ENCODE data around the gene SMYD3.

The SMYD3 gene

DNA sequence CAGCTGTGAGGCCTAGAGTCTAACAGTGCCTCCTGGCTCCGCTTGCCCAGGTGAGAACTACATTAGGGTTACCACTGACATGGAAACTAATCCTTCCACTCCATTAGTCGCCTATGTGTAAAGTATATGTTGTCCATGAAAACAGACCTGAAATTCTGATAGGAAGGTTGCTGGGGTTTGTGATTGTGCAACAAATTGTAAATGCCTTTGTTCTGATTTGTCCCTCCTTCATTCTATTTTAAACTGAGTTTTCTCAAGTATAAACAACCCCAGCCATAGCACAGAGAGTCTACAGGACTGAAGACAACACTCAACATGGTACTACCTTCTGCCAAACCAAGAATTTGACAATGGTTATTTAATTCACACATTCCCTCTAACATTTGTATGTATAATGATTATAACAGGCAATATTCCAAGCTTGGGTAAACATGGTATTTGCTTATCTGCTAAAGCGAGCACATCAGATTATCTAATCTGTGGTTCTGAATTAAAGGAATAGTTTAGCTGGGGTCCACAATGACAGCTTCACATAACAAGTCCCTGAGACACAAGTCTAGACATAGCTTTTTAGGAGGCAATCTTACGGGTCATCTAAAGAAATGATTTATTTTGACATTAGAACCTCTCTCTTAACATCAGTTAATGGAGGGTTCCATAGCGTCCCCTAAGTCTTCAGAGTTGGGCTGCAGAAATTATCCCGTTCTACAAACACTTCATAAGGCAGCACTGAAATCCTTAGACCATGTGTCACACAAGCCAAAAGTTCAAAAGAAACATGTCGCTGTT, 633.0 kb downstream of the SMYD3 start:
- Histone ChIP-seq H3K4me3 (IDR thresholded peaks at IDR 0.05; ENCODE audit: insufficient read depth, low read depth, low read length) (no peak overlapping the region), H3K27ac (no peak overlapping the region), H3K4me2 (no peak overlapping the region), H4K20me1 (ENCODE audit: insufficient read depth) (no peaks in the 10 kb centered on the region), H3K9ac (no peak overlapping the region), H3K79me2 (ENCODE audit: insufficient read depth, low read depth) (no peaks in the 10 kb centered on the region), H3K4me1 (ENCODE audit: low read depth, poor library complexity, severe bottlenecking) (no peaks in the 10 kb centered on the region), H3K36me3 (ENCODE audit: insufficient read depth) (no peaks in the 10 kb centered on the region), H2AFZ (ENCODE audit: low read depth) (no peak overlapping the region), H3K27me3 (ENCODE audit: insufficient read depth, low read depth) (no peaks in the 10 kb centered on the region)
- TF ChIP-seq, protein P1, sequence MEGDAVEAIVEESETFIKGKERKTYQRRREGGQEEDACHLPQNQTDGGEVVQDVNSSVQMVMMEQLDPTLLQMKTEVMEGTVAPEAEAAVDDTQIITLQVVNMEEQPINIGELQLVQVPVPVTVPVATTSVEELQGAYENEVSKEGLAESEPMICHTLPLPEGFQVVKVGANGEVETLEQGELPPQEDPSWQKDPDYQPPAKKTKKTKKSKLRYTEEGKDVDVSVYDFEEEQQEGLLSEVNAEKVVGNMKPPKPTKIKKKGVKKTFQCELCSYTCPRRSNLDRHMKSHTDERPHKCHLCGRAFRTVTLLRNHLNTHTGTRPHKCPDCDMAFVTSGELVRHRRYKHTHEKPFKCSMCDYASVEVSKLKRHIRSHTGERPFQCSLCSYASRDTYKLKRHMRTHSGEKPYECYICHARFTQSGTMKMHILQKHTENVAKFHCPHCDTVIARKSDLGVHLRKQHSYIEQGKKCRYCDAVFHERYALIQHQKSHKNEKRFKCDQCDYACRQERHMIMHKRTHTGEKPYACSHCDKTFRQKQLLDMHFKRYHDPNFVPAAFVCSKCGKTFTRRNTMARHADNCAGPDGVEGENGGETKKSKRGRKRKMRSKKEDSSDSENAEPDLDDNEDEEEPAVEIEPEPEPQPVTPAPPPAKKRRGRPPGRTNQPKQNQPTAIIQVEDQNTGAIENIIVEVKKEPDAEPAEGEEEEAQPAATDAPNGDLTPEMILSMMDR (conservative IDR thresholded peaks at IDR 0.05; ENCODE audit: low read depth, low read length), result no peak

DNA sequence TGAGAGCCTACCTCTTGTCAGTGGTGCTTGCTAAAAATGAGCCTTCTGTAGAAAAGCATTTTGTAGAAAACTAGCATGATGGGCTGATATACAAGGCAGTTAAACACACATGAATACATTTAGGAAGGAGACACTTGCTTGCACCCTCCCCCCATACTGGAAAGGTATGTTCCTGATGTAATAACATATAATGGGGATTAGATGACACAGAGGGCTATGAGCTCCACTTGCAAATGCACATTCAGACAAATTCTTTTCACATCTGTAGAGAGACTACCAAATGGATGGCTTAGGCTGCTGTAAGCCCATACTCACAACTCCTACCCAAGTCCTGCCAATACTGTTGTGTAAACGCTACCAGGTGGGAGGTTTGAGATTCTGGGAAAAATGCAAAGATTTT, 634.0 kb downstream of the SMYD3 start:
- Histone ChIP-seq H3K27ac (no peak overlapping the region), H3K36me3 (ENCODE audit: insufficient read depth) (no peaks in the 10 kb centered on the region), H3K4me2 (no peak overlapping the region), H3K27me3 (ENCODE audit: insufficient read depth, low read depth) (no peaks in the 10 kb centered on the region), H4K20me1 (ENCODE audit: insufficient read depth) (no peaks in the 10 kb centered on the region), H3K9ac (no peak overlapping the region), H3K79me2 (ENCODE audit: insufficient read depth, low read depth) (no peaks in the 10 kb centered on the region), H3K4me1 (ENCODE audit: low read depth, poor library complexity, severe bottlenecking) (no peaks in the 10 kb centered on the region), H2AFZ (ENCODE audit: low read depth) (no peak overlapping the region), H3K4me3 (IDR thresholded peaks at IDR 0.05; ENCODE audit: insufficient read depth, low read depth, low read length) (no peak overlapping the region)
- TF ChIP-seq, protein P1 (conservative IDR thresholded peaks at IDR 0.05; ENCODE audit: low read depth, low read length), result no peak

DNA sequence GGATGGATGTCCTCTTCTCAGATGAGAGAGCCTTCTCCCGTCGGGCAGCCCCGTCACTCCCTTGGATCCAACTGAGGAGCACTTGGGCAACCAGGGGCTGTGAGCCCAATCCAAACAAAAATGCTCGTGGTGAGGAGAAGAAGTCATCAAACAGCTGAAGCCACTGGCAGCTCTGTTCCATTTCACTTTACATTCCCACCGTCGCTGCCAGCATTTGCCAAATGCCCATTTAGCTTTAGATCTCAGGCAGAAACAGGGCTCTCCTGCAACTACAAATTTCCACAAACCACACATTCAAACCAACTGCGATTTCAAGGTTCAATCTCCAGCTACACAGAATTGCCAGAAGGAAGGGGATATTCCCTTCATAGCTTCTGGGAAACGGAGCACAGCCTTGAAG, 634.6 kb downstream of the SMYD3 start:
- no peaks in the 10 kb centered on the region for H4K20me1 ChIP-seq (ENCODE audit: insufficient read depth)
- H3K27me3 ChIP-seq (ENCODE audit: insufficient read depth, low read depth), result no peaks in the 10 kb centered on the region
- H3K4me2 ChIP-seq, result no peak overlapping the region
- H3K79me2 ChIP-seq (ENCODE audit: insufficient read depth, low read depth), result no peaks in the 10 kb centered on the region
- no peak overlapping the region for H3K4me3 ChIP-seq (IDR thresholded peaks at IDR 0.05; ENCODE audit: insufficient read depth, low read depth, low read length)
- TF ChIP-seq, protein P1 (conservative IDR thresholded peaks at IDR 0.05; ENCODE audit: low read depth, low read length), result no peak
- H2AFZ ChIP-seq (ENCODE audit: low read depth), result no peak overlapping the region
- H3K27ac ChIP-seq, result no peak overlapping the region
- H3K36me3 ChIP-seq (ENCODE audit: insufficient read depth), result no peaks in the 10 kb centered on the region
- no peak overlapping the region for H3K9ac ChIP-seq
- no peaks in the 10 kb centered on the region for H3K4me1 ChIP-seq (ENCODE audit: low read depth, poor library complexity, severe bottlenecking)

DNA sequence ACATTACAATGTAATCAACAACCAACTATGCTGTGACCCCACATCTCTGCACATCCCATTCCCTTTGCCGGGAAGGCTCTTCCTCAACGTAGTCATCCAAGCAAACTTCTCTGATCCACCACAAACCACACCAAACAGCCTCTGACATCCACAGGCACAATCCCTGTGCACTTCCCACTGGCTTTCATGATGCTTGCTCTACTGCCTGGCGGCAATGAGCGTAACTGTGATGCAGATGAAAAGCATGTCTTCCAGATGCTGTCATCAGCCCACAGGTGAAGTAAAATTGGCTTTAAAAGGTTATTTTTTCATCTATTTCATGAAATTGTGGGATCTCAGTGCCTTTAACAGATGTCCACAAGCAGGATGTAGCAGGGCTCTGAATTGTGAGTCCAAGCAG, 635.2 kb downstream of the SMYD3 start:
- no peak overlapping the region for H3K4me3 ChIP-seq (IDR thresholded peaks at IDR 0.05; ENCODE audit: insufficient read depth, low read depth, low read length)
- H3K79me2 ChIP-seq (ENCODE audit: insufficient read depth, low read depth), result no peaks in the 10 kb centered on the region
- TF ChIP-seq, protein P1 (conservative IDR thresholded peaks at IDR 0.05; ENCODE audit: low read depth, low read length), result no peak
- H3K36me3 ChIP-seq (ENCODE audit: insufficient read depth), result no peaks in the 10 kb centered on the region
- H3K27me3 ChIP-seq (ENCODE audit: insufficient read depth, low read depth), result no peaks in the 10 kb centered on the region
- no peak overlapping the region for H3K9ac ChIP-seq
- H3K4me2 ChIP-seq, result no peak overlapping the region
- H3K4me1 ChIP-seq (ENCODE audit: low read depth, poor library complexity, severe bottlenecking), result no peaks in the 10 kb centered on the region
- H4K20me1 ChIP-seq (ENCODE audit: insufficient read depth), result no peaks in the 10 kb centered on the region
- no peak overlapping the region for H3K27ac ChIP-seq
- no peak overlapping the region for H2AFZ ChIP-seq (ENCODE audit: low read depth)
